Glutamatergic neuron (in vitro differentiated cells): ENCODE measurements around the gene PSTPIP2. TPM values are rescaled to one million over a fixed set of nuclear protein-coding genes. Genes with fewer than 3 reads are reported as not detected.

Experiments
- DNase-seq: peaks from one replicate; pipeline ENCODE4 v3.0.0; 2022
- H3K27ac Mint-ChIP-seq: one replicate; pipeline ENCODE4 v1.8.0; 2020; ENCODE audit warnings: mild to moderate bottlenecking, mixed read lengths, inconsistent platforms; ENCODE audit not compliant: unreplicated experiment
- H3K27me3 Mint-ChIP-seq: one replicate; pipeline ENCODE4 v1.8.0; 2020; ENCODE audit warnings: mild to moderate bottlenecking, moderate library complexity, mixed read lengths, inconsistent platforms; ENCODE audit not compliant: unreplicated experiment
- H3K36me3 Mint-ChIP-seq: one replicate; pipeline ENCODE4 v1.8.0; 2020; ENCODE audit warnings: mild to moderate bottlenecking, mixed read lengths, inconsistent platforms; ENCODE audit not compliant: unreplicated experiment
- H3K4me1 Mint-ChIP-seq: one replicate; pipeline ENCODE4 v1.8.0; 2020; ENCODE audit warnings: mild to moderate bottlenecking, low read depth, mixed read lengths, inconsistent platforms; ENCODE audit not compliant: unreplicated experiment
- H3K4me3 Mint-ChIP-seq: one replicate; pipeline ENCODE4 v1.8.0; 2020; ENCODE audit warnings: mild to moderate bottlenecking, mixed read lengths, inconsistent platforms; ENCODE audit not compliant: unreplicated experiment
- H3K9me3 Mint-ChIP-seq: one replicate; pipeline ENCODE4 v1.8.0; 2020; ENCODE audit warnings: mild to moderate bottlenecking, moderate library complexity, mixed read lengths, inconsistent platforms; ENCODE audit not compliant: unreplicated experiment
- CTCF ChIP-seq: fragments of 200-600 bp; sonication (generic); IDR thresholded peaks from one replicate; pipeline ENCODE4 v1.5.0; 2021; ENCODE audit not compliant: partially characterized antibody, unreplicated experiment
- total RNA-seq: library from RNA; stranded (reverse); fragmentation: NEBNext Ultra II Directional; extraction: Animal tissue kit (Norgen Biotek cat#: 25700); gene quantifications from one replicate; pipeline ENCODE4 v1.2.1, GENCODE V29; 2021; ENCODE audit not compliant: unreplicated experiment

Gene PSTPIP2
- total RNA-seq, 1 donor from 2014 or later: 0.20 TPM

GRCh38 chr18:46080156-46080555 lies 8.1 kb upstream of the PSTPIP2 start:
- no peak for TF ChIP-seq CTCF
- Mint-ChIP-seq H3K27ac (no peak overlapping the region), H3K4me1 (no peaks in the 10 kb centered on the region), H3K9me3 (no peaks in the 10 kb centered on the region), H3K27me3 (no peaks in the 10 kb centered on the region), H3K36me3 (no peaks in the 10 kb centered on the region), H3K4me3 (no peak overlapping the region)
- no peak for DNase-seq

GRCh38 chr18:46079336-46079735 lies 7.3 kb upstream of the PSTPIP2 start:
- DNase-seq: no peak
- no peak for TF ChIP-seq CTCF
- Mint-ChIP-seq H3K9me3 (no peaks in the 10 kb centered on the region), H3K4me3 (no peak overlapping the region), H3K4me1 (no peaks in the 10 kb centered on the region), H3K27ac (no peak overlapping the region), H3K36me3 (no peaks in the 10 kb centered on the region), H3K27me3 (no peaks in the 10 kb centered on the region)

DNA sequence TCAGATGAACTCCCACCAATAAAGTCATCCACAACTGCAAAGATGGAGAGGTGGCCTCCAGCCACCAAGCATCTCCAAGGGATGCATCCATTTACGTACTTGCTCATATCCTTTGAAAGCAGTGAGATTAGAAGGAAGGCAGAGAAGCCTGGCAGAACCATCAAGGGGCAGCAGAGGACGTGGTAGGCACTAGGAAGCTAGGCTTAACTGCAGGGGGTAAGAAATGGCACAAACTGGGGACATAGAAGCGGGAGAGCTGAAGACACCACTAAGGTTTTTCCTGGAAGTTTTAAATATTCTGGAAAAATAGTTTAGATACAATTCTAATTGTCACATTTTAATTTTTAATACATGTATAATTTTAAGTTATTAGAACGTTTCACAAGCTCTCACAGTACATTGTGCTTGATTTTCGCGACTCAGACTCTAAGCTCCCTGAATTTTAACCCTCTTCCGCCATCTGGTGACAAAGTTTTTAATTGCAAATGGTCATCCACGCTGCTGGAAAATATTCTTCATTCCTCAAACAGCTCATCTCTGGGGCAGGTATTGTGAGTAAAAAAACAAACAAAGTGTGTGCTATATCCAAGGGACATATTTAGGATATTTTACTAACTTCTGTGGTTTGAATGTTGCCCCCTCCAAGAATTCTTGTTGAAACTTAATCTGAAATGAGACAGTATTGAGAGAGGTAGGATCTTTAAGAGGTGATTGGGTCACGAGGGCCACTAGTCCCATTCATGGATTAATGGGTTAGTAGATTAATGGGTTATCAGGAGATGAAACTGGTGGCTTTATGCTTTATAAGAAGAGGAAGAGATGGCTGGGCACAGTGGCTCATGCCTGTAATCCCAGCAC lies 1.6 kb upstream of the PSTPIP2 start:
- H3K4me3 Mint-ChIP-seq: no peak overlapping the region
- no peaks in the 10 kb centered on the region for H3K36me3 Mint-ChIP-seq
- peaks cover 2% of the 10 kb centered on the region for H3K27me3 Mint-ChIP-seq
- H3K9me3 Mint-ChIP-seq: peaks cover 2% of the 10 kb centered on the region
- peak; percentile 26 for DNase-seq
- no peak overlapping the region for H3K27ac Mint-ChIP-seq
- peak; percentile 71 for TF ChIP-seq CTCF
- no peaks in the 10 kb centered on the region for H3K4me1 Mint-ChIP-seq

DNA sequence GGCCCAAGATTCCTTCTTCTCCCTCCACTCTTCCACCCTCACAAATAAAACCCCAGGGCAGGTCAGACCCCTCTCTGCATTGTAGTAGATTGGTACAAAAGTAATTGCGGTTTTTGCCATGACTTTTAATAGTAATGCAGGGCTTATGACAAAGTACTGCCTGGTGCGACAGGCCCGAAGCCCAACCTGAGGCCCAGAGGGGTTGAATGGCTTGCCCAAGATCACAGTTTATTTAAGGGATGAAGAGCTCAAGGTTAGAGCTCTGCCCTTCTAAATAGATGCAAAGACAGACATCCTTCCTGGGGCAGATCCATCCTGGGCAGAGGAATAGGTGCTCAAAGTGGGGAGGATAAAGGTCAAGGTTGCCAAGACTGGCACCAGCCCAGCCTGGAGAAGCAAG lies 899 bp upstream of the PSTPIP2 start:
- H3K4me3 Mint-ChIP-seq: peak overlapping the region; percentile 70
- no peaks in the 10 kb centered on the region for H3K36me3 Mint-ChIP-seq
- no peak for DNase-seq
- no peaks in the 10 kb centered on the region for H3K4me1 Mint-ChIP-seq
- no peak overlapping the region for H3K27ac Mint-ChIP-seq
- peaks cover 4% of the 10 kb centered on the region for H3K27me3 Mint-ChIP-seq
- no peak for TF ChIP-seq CTCF
- peaks cover 2% of the 10 kb centered on the region for H3K9me3 Mint-ChIP-seq

DNA sequence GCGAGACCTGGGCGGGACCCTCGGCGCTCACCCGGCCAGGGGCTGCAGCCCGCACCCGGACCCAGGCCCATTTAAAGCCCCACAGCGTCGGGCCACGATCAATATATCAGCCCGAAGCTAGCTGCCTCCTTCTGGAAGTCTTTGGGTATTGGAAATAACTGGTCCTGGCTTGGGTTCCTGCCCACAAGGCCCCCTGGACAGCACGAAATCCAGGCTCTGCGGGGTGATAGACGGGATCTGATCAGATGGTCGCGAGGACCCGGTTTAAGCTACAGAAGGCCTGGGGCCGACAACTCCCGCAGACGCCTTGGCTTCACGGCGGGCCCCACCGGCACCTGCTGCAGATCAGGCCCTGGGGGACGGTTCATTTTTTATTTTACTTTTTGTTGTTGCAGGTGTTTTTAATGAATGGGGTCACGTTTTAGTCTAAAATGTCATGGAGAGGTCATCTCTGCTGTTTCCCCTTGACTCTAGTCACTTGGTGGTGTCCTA lies 362 bp upstream of the PSTPIP2 start:
- H3K9me3 Mint-ChIP-seq: peaks cover 2% of the 10 kb centered on the region
- peak overlapping the region; percentile 70 for H3K4me3 Mint-ChIP-seq
- TF ChIP-seq CTCF: no peak
- peaks cover 4% of the 10 kb centered on the region for H3K27me3 Mint-ChIP-seq
- no peaks in the 10 kb centered on the region for H3K36me3 Mint-ChIP-seq
- H3K27ac Mint-ChIP-seq: no peak overlapping the region
- no peaks in the 10 kb centered on the region for H3K4me1 Mint-ChIP-seq
- no peak for DNase-seq
